ENCODE results near the gene CPXM1. TPM values are rescaled to one million over a fixed set of nuclear protein-coding genes. Genes with fewer than 3 reads are reported as not detected.
A peak's percentile ranks its signal among the peaks of the same experiment; 100 is the strongest.

The CPXM1 gene
- 1 to 10 TPM; 2.0 to 2.2 TPM for total RNA-seq

GRCh38 chr20:2800521-2801285 lies at the start of gene CPXM1:
CPXM1 (minus strand) TSS chr20:2800627; CDS start chr20:2800572, 55 bp downstream.
- H3K36me3 Mint-ChIP-seq (ENCODE audit: low read depth), result peaks cover 1% of the 10 kb centered on the region
- peak; percentile 42 for DNase-seq
- no peaks in the 10 kb centered on the region for H3K9me3 Mint-ChIP-seq
- intact Hi-C loops (cut with micrococcal nuclease), result loop anchor here (1.0 kb wide), 1 partner anchor 32 kb away; no protein-coding TSS in a partner anchor
- H3K4me1 Mint-ChIP-seq (ENCODE audit: low read depth), result peaks cover 22% of the 10 kb centered on the region
- H3K27ac Mint-ChIP-seq, result peak within 1 kb of the TSS; percentile 24
- H3K4me3 Mint-ChIP-seq, result peak within 1 kb of the TSS; percentile 79
- CTCF ChIA-PET, result interaction anchor here (0.9 to 1.1 kb wide), 3 partner anchors 23 to 51 kb away, joined by 3 to 4 read pairs (median 3); no protein-coding TSS in a partner anchor
- H3K27me3 Mint-ChIP-seq (ENCODE audit: low read depth), result peaks cover 56% of the 10 kb centered on the region

- Mint-ChIP-seq H3K27ac (peak overlapping the region; percentile 18), H3K4me3 (no peak overlapping the region), H3K27me3 (ENCODE audit: low read depth) (no peaks in the 10 kb centered on the region), H3K9me3 (no peaks in the 10 kb centered on the region), H3K4me1 (ENCODE audit: low read depth) (peaks cover 27% of the 10 kb centered on the region), H3K36me3 (ENCODE audit: low read depth) (peaks cover 3% of the 10 kb centered on the region)
- no peak for DNase-seq
- intact Hi-C loops (cut with micrococcal nuclease), result no loop called here
- CTCF ChIA-PET, result interaction anchor here (0.5 to 1.0 kb wide), 2 partner anchors 97 to 109 kb away, joined by 4 to 5 read pairs; no protein-coding TSS in a partner anchor
Observed at GRCh38 chr20:2849529-2849928, 49.1 kb upstream of the CPXM1 start.

GRCh38 chr20:2847802-2848201 lies 47.4 kb upstream of the CPXM1 start:
- H3K36me3 Mint-ChIP-seq (ENCODE audit: low read depth), result peaks cover 3% of the 10 kb centered on the region
- H3K4me3 Mint-ChIP-seq, result no peak overlapping the region
- intact Hi-C loops (cut with micrococcal nuclease), result no loop called here
- peaks cover 42% of the 10 kb centered on the region for H3K4me1 Mint-ChIP-seq (ENCODE audit: low read depth)
- no peak for DNase-seq
- no peaks in the 10 kb centered on the region for H3K27me3 Mint-ChIP-seq (ENCODE audit: low read depth)
- no peak overlapping the region for H3K27ac Mint-ChIP-seq
- CTCF ChIA-PET, result no interaction called here
- H3K9me3 Mint-ChIP-seq, result no peaks in the 10 kb centered on the region

GRCh38 chr20:2846698-2847097 lies 46.3 kb upstream of the CPXM1 start:
- H3K4me1 Mint-ChIP-seq (ENCODE audit: low read depth), result peaks cover 36% of the 10 kb centered on the region
- CTCF ChIA-PET, result no interaction called here
- no peak for DNase-seq
- H3K27me3 Mint-ChIP-seq (ENCODE audit: low read depth), result no peaks in the 10 kb centered on the region
- H3K27ac Mint-ChIP-seq, result no peak overlapping the region
- peaks cover 2% of the 10 kb centered on the region for H3K36me3 Mint-ChIP-seq (ENCODE audit: low read depth)
- H3K9me3 Mint-ChIP-seq, result no peaks in the 10 kb centered on the region
- no peak overlapping the region for H3K4me3 Mint-ChIP-seq
- intact Hi-C loops (cut with micrococcal nuclease), result no loop called here

GRCh38 chr20:2845607-2846006 lies 45.2 kb upstream of the CPXM1 start:
- Mint-ChIP-seq H3K4me3 (no peak overlapping the region), H3K27me3 (ENCODE audit: low read depth) (no peaks in the 10 kb centered on the region), H3K27ac (peak overlapping the region; percentile 54), H3K36me3 (ENCODE audit: low read depth) (peaks cover 2% of the 10 kb centered on the region), H3K4me1 (ENCODE audit: low read depth) (peaks cover 37% of the 10 kb centered on the region), H3K9me3 (no peaks in the 10 kb centered on the region)
- CTCF ChIA-PET, result no interaction called here
- no peak for DNase-seq
- intact Hi-C loops (cut with micrococcal nuclease), result no loop called here

GRCh38 chr20:2840967-2841531 lies 40.6 kb upstream of the CPXM1 start:
- Mint-ChIP-seq H3K4me3 (peak overlapping the region; percentile 78), H3K9me3 (no peaks in the 10 kb centered on the region), H3K27me3 (ENCODE audit: low read depth) (no peaks in the 10 kb centered on the region), H3K27ac (peak overlapping the region; percentile 67), H3K36me3 (ENCODE audit: low read depth) (peaks cover 14% of the 10 kb centered on the region), H3K4me1 (ENCODE audit: low read depth) (peaks cover 41% of the 10 kb centered on the region)
- CTCF ChIA-PET, result interaction anchor here (1.2 kb wide), 1 partner anchor 147 kb away, joined by 4 read pairs; no protein-coding TSS in a partner anchor
- intact Hi-C loops (cut with micrococcal nuclease), result loop anchor here (1.0 to 5.0 kb wide), 2 partner anchors 32 to 566 kb away; partner anchors contain the start of genes DNAAF9 and PTPRA
- DNase-seq, result peak; percentile 39

- Mint-ChIP-seq H3K27me3 (ENCODE audit: low read depth) (no peaks in the 10 kb centered on the region), H3K4me1 (ENCODE audit: low read depth) (peaks cover 37% of the 10 kb centered on the region), H3K27ac (peak within 1 kb of the TSS; percentile 73), H3K36me3 (ENCODE audit: low read depth) (peaks cover 14% of the 10 kb centered on the region), H3K4me3 (peak within 1 kb of the TSS; percentile 78), H3K9me3 (no peaks in the 10 kb centered on the region)
- intact Hi-C loops (cut with micrococcal nuclease), result loop anchor here (1.0 to 5.0 kb wide), 2 partner anchors 33 to 567 kb away; partner anchors contain the start of genes DNAAF9 and PTPRA
- CTCF ChIA-PET, result interaction anchor here (0.6 to 1.2 kb wide), 2 partner anchors 147 to 243 kb away, joined by 3 to 4 read pairs; no protein-coding TSS in a partner anchor
- DNase-seq, result peak; percentile 88
Observed at GRCh38 chr20:2840138-2840966, 39.9 kb upstream of the CPXM1 start, which contains the start of the genes PCED1A and VPS16. PCED1A (minus strand) TSS chr20:2840655; CDS start chr20:2839912, 743 bp downstream. VPS16 (plus strand) TSS chr20:2840745; CDS start chr20:2840775, 30 bp downstream.

GRCh38 chr20:2839732-2840137 lies 39.3 kb upstream of the CPXM1 start:
- Mint-ChIP-seq H3K27me3 (ENCODE audit: low read depth) (no peaks in the 10 kb centered on the region), H3K27ac (peak overlapping the region; percentile 42), H3K36me3 (ENCODE audit: low read depth) (peaks cover 19% of the 10 kb centered on the region), H3K4me3 (peak overlapping the region; percentile 78), H3K4me1 (ENCODE audit: low read depth) (peaks cover 32% of the 10 kb centered on the region), H3K9me3 (no peaks in the 10 kb centered on the region)
- CTCF ChIA-PET, result interaction anchor here (0.6 kb wide), 1 partner anchor 244 kb away, joined by 3 read pairs; no protein-coding TSS in a partner anchor
- DNase-seq, result no peak
- intact Hi-C loops (cut with micrococcal nuclease), result loop anchor here (1.0 to 5.0 kb wide), 2 partner anchors 34 to 568 kb away; partner anchors contain the start of genes DNAAF9 and PTPRA

- intact Hi-C loops (cut with micrococcal nuclease), result no loop called here
- Mint-ChIP-seq H3K4me1 (ENCODE audit: low read depth) (peaks cover 26% of the 10 kb centered on the region), H3K36me3 (ENCODE audit: low read depth) (peaks cover 19% of the 10 kb centered on the region), H3K27ac (peak overlapping the region; percentile 42), H3K4me3 (peak overlapping the region; percentile 78), H3K27me3 (ENCODE audit: low read depth) (no peaks in the 10 kb centered on the region), H3K9me3 (no peaks in the 10 kb centered on the region)
- CTCF ChIA-PET, result no interaction called here
- no peak for DNase-seq
Observed at GRCh38 chr20:2838847-2839671, 38.6 kb upstream of the CPXM1 start.

GRCh38 chr20:2838170-2838797 lies 37.9 kb upstream of the CPXM1 start:
- Mint-ChIP-seq H3K9me3 (no peaks in the 10 kb centered on the region), H3K27me3 (ENCODE audit: low read depth) (no peaks in the 10 kb centered on the region), H3K4me1 (ENCODE audit: low read depth) (peaks cover 19% of the 10 kb centered on the region), H3K36me3 (ENCODE audit: low read depth) (peaks cover 20% of the 10 kb centered on the region), H3K4me3 (peak overlapping the region; percentile 44), H3K27ac (no peak overlapping the region)
- intact Hi-C loops (cut with micrococcal nuclease), result no loop called here
- no peak for DNase-seq
- CTCF ChIA-PET, result interaction anchor here (0.6 to 1.0 kb wide), 2 partner anchors 34 to 172 kb away, joined by 3 read pairs; no protein-coding TSS in a partner anchor
